AG08395 (cell line): Measurements from ENCODE around the gene BHLHE23.

Source experiments
- DNase-seq: peaks from one replicate; pipeline ENCODE4 v3.0.0; 2012; ENCODE audit warnings: mixed read lengths, low spot score

BHLHE23 gene

DNA sequence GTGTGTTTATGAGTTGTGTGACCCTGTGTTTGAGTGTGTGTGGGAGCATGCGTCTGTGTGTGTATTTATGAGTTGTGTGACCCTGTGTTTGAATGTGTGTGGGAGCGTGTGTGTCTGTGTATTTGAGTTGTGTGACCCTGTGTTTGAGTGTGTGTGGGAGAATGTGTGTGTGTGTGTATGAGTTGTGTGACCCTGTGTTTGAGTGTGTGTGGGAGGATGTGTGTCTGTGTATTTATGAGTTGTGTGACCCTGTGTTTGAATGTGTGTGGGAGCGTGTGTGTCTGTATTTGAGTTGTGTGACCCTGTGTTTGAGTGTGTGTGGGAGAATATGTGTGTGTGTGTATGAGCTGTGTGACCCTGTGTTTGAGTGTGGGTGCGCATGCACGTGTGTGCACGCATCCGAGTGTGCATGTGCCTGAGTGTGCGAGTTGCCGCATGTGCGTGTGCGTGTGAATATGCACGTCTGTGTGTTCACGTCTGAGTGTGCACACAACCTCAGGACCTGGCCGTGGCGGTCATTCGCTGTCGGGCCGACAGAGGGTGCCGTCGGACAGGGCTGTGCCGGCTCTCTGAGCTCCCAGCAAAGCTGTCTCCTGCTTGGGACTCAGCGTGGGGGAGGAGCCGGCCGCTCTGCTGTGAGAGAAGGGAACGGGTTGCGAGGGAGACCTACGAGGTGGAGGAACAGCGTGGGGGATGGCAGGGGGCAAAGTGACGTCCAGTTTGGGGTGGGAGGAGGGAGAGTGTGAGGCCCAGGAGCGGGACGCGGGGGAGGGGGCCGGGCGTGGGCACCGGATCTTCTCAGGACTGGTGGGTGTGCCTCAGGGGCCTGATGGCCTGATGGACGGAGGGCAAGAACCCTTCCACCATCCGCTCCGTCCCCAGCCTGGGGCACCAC, 34.6 kb downstream of the BHLHE23 start:
- DNase-seq = peak; percentile 97

DNA sequence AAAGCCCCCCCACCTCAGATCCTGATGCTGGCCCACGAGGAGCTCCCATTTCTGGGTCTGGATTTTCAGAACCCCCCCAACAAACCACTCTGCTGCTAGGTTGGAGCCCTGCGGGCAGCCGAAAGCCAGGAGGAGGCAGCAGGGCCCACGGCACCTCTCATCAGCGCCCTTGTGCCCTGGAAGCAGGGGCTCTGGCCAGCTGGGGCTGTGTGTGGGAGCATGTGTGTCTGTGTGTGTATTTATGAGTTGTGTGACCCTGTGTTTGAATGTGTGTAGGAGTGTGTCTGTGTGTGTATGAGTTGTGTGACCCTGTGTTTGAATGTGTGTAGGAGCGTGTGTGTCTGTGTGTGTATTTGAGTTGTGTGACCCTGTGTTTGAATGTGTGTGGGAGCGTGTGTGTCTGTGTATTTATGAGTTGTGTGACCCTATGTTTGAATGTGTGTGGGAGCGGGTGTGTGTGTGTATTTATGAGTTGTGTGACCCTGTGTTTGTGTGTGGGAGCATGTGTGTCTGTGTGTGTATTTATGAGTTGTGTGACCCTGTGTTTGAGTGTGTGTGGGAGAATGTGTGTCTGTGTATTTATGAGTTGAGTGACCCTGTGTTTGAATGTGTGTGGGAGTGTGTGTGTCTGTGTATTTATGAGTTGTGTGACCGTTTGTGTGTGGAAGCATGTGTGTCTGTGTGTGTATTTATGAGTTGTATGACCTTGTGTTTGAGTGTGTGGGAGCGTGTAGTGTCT, 35.4 kb downstream of the BHLHE23 start:
- no peak for DNase-seq

DNA sequence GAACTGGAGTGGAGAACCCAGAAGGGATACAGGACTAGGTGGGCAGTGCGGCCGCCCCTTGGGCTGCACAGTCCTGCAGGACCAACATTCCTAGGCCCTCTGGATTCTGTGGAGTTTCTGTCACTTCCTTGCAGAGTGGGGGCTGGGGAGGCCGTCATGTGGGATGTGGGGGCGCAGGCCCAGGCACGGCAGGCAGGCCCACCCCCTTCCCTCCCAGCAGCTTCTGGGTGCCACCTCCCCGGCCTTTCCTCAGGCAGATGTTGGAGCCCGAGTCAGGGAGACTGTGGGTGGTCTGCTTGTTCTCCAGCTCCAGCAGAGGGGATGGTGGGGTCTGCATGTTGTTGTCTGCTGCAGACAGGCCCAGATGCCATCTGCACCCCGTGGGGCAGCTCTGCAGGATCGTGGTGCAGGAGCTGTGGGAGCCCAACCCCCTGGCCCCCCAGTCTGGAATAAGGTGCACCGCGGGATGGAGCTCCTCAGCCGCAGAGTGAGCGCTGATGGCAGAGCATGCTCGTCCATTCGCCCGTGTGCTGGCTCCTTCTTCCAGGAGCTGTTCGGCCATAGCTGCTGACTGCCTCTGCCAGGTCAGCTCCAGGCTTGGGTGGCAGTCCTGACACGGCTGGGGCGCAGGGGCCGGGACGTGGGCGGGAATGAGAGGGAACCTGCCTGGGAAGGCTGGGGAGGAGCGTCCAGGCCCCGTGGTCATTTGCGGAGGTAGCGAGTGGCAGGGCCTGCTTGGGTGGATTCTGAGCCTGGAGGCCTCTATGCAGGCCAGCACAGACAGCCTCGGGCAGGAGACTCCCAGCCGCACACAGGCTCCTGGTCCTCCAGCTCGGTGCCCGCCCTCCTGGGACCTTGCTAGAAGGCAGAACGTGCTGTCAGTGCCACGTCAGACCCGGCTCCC, 36.2 kb downstream of the BHLHE23 start:
- peak; percentile 31 for DNase-seq

DNA sequence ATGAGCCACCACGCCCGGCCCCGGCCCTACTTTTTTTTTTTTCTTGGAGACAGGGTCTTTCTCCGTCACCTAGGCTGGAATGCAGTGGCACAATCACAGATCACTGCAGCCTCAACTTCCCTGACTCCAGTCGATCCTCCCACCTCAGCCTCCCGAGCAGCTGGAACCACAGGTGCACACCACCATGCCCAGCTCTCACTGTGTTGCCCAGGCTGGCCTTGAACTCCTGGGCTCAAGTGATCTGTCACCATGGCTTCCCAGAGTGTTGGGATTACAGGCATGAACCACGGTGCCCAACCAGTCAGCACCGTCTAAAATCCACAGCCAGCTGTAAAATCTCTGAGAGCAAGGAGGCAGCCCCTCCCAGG, 36.8 kb downstream of the BHLHE23 start:
- DNase-seq = no peak

DNA sequence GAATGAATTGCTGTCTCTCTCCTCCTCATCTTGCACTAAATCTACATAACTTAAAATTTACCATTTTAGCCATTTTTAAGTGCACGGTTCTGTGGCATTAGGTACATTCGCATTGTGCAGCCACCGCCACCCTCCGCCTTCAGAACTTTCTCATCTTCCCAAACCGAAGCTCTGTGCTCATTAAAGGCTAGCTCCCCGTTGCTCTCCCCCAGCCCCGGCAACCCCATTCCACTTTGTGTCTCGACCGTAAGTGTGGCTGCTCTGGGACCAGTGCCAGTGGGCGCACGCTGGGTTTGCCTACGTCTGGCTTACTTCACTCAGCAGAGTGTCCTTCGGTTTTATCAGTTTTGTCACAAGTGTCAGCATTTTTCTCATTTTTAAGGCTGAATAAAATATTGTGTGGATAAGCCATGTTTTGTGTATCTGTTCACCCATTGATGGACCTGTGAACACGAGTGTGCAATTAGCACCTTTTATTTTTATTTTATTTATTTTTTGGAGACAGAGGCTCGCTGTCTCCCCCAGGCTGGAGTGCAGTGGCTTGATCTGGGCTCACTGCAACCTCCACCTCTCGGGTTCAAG, 37.5 kb downstream of the BHLHE23 start:
- no peak for DNase-seq

DNA sequence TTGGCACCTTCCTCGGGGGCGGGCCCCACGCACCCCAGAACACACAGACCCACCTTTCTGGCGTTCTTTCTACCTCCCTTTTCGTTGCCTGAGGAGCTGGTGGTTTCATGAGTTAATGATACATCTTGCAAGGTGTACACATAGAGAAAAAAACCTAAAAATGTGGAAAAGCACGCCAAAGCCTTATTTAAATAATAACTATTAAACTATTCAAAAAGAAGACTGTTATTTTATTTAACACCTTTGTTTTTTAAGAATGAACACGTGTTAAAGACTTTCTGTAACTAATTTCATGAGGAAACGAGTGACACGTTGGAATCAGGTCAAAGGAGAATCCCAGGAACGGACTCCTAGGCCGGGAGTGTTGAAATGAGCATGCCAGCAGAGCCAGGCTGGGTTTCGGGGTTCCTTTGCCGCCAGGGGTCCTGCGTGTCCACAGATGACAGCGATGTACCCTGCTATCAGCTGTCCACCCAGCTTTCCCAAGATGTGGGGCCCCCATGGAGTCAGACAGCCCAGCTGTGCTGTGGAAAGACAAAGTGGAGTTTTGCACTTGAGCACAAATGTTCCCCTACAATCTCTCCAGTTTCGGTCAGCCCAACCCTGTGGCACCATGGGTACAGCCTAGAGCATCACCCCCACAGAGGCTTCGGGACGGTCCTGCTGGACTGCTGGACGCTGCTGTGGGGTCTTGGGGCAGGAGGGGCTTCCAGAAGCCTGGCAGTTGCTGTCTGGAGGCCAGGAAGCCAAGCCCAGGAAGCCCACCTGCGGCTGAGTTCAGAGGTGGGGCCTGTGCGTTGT, 38.2 kb downstream of the BHLHE23 start:
- DNase-seq = no peak

DNA sequence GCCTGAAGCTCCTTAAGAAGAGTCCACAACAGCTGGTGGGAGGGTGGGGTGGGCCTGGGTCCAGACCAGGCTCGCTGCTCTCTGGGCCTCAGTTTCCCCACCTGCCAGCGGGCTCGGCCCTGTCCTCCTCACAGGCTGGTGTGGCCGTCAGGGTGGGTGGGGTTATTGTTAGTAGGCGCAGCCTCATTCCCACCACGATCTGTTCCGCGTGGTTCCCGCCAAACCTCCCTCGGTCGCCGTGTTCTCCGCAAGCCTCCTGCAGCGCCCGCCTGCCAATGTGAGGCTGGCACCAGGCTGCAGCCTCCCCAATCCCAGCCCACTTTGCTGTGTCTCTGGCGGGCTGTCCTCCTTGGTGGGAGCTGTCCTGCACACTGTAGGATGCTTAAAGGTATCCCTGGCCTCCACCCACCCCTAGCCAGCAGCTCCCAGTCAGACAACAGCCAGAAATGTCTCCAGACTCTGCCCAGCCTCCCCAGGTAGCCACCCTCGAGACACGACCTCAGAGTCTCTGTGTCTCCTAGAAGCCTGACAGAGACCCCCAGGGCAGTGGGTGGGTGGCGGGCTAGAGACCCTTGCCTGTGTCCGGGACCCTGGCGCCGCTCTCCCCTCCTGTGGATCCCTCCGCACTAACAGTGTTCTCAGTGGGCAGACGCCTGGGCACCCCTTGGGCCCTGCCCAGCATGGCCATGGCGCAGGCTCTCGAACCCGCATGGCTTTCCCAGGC, 39.0 kb downstream of the BHLHE23 start:
- no peak for DNase-seq

DNA sequence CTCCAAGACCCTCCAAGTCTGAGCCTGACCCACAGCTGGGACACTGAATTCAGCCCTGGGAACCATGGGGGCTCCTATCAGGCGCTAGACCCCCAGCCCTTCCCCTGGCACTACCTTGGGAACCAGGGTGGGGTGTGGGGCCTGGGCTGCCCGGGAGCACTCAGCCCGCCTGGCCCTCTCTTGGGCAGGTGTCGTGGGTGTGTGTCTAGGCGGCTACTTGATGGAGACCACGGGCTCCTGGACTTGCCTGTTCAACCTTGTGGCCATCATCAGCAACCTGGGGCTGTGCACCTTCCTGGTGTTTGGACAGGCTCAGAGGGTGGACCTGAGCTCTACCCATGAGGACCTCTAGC, 39.6 kb downstream of the BHLHE23 start:
- no peak for DNase-seq

DNA sequence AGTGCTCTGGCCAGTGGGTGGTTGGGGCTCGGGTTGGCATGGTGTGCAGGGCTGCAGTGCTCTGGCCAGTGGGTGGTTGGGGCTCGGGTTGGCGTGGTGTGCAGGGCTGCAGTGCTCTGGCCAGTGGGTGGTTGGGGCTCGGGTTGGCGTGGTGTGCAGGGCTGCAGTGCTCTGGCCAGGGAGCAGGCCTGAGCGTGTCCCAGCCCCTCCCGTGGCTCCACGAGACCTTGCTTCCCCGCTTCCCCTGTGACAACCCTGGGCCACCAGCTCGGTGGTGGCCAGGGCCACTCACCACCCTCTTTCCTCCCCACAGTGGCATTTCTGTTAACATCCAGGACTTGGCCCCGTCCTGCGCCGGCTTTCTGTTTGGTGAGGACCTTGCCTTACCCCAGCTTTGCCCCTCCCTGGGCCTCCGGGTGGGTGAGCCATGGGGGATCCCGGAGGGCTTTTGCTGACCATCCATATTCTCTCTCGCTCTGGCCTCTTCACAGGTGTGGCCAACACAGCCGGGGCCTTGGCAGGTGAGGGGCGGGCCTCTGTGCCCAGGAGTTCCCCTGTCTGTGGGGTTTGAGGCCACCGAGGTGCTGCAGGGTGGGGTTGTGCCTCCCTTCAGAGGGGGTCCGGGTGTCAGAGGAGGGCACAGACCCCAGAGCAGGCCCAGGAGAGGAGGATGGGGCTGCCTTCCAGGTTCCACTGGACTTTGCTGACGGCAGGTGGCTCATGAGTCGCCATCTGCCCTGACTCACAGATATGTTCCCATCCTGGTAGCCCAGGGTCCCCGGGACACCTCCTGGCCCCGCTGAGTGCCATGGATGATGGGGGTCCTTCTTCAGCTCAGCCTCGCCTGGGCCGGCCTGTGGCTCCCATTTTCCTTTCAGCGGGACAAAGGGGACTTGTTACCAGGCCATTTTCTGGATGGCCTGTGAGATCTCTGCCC, 40.3 kb downstream of the BHLHE23 start:
- no peak for DNase-seq

DNA sequence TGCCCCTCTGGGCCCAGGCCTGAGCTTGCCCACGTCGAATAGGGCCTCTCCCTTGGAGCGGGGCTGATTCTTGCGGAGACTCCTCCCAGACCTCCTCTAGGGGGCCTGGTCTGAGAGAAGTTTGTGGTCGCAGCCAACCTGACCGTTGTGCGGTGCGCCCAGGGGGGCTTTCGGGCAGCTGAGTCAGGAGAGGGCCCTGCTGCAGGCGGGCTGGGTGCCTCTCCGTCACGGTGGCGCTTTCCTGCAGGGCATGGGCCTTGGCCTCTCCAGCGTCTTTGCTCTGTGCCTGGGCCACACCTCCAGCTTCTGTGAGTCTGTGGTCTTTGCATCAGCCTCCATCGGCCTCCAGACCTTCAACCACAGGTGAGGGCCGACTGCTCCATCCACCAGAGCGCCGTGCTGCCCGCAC, 41.4 kb downstream of the BHLHE23 start:
- DNase-seq = no peak

DNA sequence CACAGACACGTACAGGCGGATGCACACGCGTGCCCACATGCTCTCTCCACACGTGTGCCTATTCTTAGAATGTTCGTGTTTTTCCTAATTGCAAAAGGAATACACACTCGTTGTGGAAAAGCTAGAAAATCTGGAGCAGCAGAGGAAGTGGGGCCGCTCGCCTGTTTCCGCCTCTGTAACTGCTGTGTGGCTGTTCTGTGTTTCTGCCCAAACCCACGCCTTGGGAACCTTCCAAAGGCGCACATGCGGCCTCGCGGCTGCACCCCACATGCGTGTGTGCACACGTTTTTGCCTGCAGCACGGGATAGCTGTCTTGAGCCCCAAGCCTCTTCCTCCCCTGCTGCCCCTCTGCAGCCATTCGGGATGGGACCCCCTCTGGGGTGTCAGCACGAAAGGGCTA, 42.1 kb downstream of the BHLHE23 start:
- no peak for DNase-seq

DNA sequence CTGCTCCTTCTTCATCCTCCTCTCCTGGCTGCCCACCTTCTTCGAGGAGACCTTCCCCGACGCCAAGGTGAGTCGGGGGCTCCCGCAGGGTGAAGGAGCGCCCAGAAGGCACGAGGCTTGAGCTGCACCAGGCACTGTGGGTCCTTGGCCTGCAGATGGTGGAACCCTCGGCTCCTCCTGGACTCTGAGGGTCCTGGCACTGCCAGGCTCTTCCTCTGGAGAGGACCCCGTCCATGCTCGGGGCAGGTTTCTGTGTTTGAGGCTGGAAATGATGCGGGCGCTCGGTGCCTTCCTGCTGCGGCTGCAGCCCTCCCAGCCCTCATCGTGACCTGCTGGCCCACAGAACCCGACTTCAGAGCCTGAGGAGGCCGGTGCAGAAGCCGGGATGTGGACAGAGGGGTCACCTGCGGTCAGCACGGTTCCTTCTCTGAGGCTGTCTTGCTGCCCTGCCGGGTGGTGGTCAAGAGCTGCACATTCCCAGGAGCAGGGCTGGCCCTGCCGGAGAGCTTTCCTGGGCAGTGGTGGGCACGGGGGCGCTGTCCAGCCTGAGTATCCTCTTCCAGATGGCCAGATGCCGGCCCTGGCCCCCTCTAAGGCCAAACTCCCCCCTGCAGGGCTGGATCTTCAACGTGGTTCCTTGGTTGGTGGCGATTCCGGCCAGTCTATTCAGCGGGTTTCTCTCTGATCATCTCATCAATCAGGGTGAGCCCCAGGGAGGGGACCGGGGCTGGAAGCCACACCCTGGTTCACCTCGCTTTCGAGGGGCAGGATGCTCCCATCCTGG, 43.0 kb downstream of the BHLHE23 start:
- no peak for DNase-seq

DNA sequence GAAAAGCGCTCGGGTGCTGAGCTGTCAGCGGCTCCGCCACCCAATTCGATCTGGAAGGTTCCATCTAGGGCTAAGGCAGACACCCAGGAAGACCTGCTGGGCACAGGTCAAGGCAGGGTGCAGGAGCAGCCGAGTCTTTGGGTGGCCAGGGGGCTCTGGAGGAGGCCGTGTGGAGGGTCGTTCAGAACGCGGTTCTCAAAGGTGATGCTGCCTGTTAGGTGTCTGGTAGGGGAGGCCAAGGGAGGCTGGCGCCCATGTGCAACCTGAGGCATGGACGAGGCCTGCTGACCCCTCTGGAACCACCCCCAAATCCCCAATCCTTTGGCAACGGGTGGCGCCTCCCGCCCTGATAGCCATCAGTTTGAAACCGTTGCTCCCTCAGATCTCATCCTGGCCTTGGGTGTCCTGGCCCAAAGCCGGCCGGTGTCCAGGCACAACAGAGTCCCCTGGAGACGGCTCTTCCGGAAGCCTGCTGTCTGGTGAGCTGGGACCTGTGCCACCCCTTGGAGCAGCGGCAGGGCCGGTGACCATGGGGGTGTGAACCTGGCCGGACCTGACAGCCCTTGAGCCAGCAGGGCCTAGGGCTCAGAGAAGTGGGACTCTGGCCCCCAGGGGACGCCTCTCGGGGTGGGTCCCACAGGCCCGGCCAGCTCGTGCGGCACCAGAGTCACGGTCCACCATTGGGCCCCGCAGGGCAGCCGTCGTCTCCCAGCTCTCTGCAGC, 43.7 kb downstream of the BHLHE23 start:
- no peak for DNase-seq

DNA sequence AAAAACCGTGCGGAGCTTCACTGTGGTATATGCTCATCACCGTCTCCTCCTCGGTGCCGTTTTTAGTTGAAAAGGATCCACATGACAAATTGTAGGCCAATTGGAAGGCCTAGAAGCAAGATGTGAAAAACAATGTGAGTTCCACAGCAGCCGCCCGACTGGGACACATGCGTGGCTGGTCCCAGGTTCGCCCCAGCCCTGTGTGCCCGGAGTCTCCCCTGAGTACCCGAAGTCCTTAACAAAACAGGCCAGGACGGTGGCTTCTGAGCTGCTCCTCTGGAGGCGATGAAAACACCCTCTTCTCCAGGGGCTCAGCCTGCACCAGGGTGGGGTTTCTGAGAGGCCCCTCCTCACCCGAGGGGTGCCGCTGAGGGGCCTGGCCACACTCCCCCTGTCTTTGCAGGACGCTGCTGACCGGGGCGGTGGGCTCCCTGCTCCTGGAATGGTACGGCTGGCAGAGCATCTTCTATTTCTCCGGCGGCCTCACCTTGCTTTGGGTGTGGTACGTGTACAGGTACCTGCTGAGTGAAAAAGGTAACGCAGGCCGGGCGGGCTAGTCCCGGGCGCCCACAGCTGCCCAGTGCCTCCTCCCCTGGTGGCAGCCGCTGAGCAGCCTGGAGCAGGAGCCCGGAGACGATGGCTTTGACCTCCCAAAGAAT, 44.4 kb downstream of the BHLHE23 start:
- DNase-seq = no peak

DNA sequence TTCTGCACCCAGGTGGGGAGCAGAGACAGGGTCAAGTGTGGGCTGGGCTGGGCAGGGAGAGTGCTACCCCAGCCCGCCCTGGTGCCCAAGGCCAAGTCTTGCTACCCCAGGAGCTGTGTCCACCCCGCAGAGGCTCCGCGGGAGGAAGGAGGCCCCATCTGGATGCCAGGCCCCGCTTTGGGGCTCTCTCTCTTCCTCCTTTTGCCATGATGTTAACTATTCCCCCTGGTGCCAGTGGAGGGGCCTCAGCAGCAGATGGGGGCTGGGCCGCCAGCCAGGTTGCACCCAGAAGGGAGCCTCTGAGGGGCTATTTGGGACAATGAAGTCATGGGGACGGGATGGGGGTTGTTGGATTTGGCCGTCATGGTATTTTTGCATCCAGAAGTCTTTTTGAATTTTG, 45.0 kb downstream of the BHLHE23 start:
- no peak for DNase-seq

DNA sequence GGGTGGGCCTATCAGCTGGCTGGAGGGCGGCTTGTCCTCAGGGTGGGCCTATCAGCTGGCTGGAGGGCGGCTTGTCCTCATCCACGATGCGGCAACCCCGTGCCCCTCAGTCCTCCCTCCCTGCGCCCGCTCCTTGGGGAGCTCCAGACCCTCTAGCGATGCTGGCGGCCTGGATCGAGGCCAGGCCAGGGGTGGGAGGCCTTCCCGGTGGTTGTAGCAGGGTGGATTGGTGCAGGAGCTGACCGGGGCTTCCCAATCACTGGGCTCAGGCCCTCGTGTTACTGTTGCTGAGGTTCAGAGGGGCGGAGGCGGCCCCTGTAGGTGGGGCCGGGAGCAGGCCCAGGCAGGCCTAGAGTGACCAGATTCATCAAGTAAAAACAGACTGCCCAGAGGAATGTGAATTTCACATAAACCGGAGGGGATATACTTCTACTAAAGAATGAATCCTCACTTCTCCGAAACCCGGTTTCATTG, 45.4 kb downstream of the BHLHE23 start:
- DNase-seq = no peak
